Stimulated activated CD8-positive, alpha-beta memory T cell treated with anti-CD3 and anti-CD28 coated beads, Interleukin-4, amount 100 ng/mL, for 1 hour (primary cell): ENCODE measurements around the gene ZNF155.

Source experiments
- DNase-seq, 2 donors: peaks; one replicate each; pipeline ENCODE4 v3.0.0-alpha.2; 2020; ENCODE audit warnings: low read depth in 2 of 2, low spot score in 1 of 2

ZNF155 gene

GRCh38 chr19:44003461-44004009 is 19.5 kb downstream of the ZNF155 start:
- no peak for DNase-seq

GRCh38 chr19:44005973-44006372 is 22.0 kb downstream of the ZNF155 start:
- no peak for DNase-seq

- no peak for DNase-seq
Measured at GRCh38 chr19:44007473-44007872, 23.5 kb downstream of the ZNF155 start.

- DNase-seq = no peak
Measured at GRCh38 chr19:44010468-44010867, 26.5 kb downstream of the ZNF155 start.

GRCh38 chr19:44019498-44019897 is 35.5 kb downstream of the ZNF155 start:
- DNase-seq = no peak

- no peak for DNase-seq
Measured at GRCh38 chr19:44021221-44021620, 37.2 kb downstream of the ZNF155 start.

GRCh38 chr19:44024900-44025216 is 40.9 kb downstream of the ZNF155 start:
- no peak for DNase-seq

GRCh38 chr19:44025217-44025936 is 41.4 kb downstream of the ZNF155 start, which contains the start of gene ZNF222:
Gene ZNF222, plus strand, starts transcription at chr19:44025379. Its CDS starts 58 bp downstream, at chr19:44025437.
- peak; percentile 54 to 55 for DNase-seq

- DNase-seq = no peak
Measured at GRCh38 chr19:44026622-44027021, 42.6 kb downstream of the ZNF155 start.

GRCh38 chr19:44032001-44032610 is 48.1 kb downstream of the ZNF155 start:
- DNase-seq = no peak

- DNase-seq = no peak
Measured at GRCh38 chr19:44042147-44042546, 58.2 kb downstream of the ZNF155 start.
